Parathyroid adenoma (tissue), 2 donors: ENCODE measurements around the gene GADD45G.

Experiments used
- H2AFZ ChIP-seq: fragments of 300-600 bp; sonication (generic); one replicate; pipeline ENCODE4 v1.7.0; 2017; ENCODE audit warnings: antibody characterized with exemption, mild to moderate bottlenecking
- H3K27ac ChIP-seq: fragments of 300-600 bp; sonication (generic); one replicate; pipeline ENCODE4 v1.7.0; 2017
- H3K27me3 ChIP-seq: fragments of 300-600 bp; sonication (generic); one replicate; pipeline ENCODE4 v1.7.0; 2017; ENCODE audit warnings: low read length; ENCODE audit not compliant: control insufficient read depth, insufficient read depth
- H3K36me3 ChIP-seq: fragments of 300-600 bp; sonication (generic); one replicate; pipeline ENCODE4 v1.7.0; 2017; ENCODE audit warnings: low read length; ENCODE audit not compliant: control insufficient read depth, insufficient read depth
- H3K4me1 ChIP-seq: fragments of 300-600 bp; sonication (generic); one replicate; pipeline ENCODE4 v1.7.0; 2017; ENCODE audit warnings: control low read depth
- H3K4me2 ChIP-seq: fragments of 300-600 bp; sonication (generic); one replicate; pipeline ENCODE4 v1.7.0; 2017; ENCODE audit warnings: low read length
- H3K4me3 ChIP-seq: fragments of 300-600 bp; sonication (generic); one replicate; pipeline ENCODE4 v1.7.0; 2017; ENCODE audit warnings: low read depth, low read length
- H3K79me2 ChIP-seq: fragments of 300-600 bp; sonication (generic); one replicate; pipeline ENCODE4 v1.7.0; 2017; ENCODE audit warnings: control low read depth
- H3K9ac ChIP-seq: fragments of 300-600 bp; sonication (generic); one replicate; pipeline ENCODE4 v1.7.0; 2017; ENCODE audit warnings: mild to moderate bottlenecking
- H3K9me3 ChIP-seq: fragments of 300-600 bp; sonication (generic); one replicate; pipeline ENCODE4 v1.7.0; 2017; ENCODE audit warnings: low read length; ENCODE audit not compliant: control insufficient read depth
- CTCF ChIP-seq: fragments of 300-600 bp; sonication (generic); IDR thresholded peaks from one replicate; pipeline ENCODE4 v1.7.0; 2017; ENCODE audit warnings: antibody characterized with exemption, mild to moderate bottlenecking
- donor health status: primary hyperparathyroidism.

Gene GADD45G

GRCh38 chr9:89592213-89592815 lies 12.5 kb upstream of the GADD45G start:
- Histone ChIP-seq H3K4me1 (no peaks in the 10 kb centered on the region), H3K4me2 (no peak overlapping the region), H2AFZ (no peak overlapping the region), H3K79me2 (no peaks in the 10 kb centered on the region), H3K9me3 (no peaks in the 10 kb centered on the region), H3K27ac (no peak overlapping the region), H3K27me3 (no peaks in the 10 kb centered on the region), H3K4me3 (no peak overlapping the region), H3K36me3 (no peaks in the 10 kb centered on the region), H3K9ac (no peak overlapping the region)
- no peak for TF ChIP-seq CTCF

- H3K4me2 ChIP-seq: no peak overlapping the region
- no peak for TF ChIP-seq CTCF
- no peaks in the 10 kb centered on the region for H3K4me1 ChIP-seq
- no peaks in the 10 kb centered on the region for H3K9me3 ChIP-seq
- no peaks in the 10 kb centered on the region for H3K79me2 ChIP-seq
- no peaks in the 10 kb centered on the region for H3K27me3 ChIP-seq
- H3K4me3 ChIP-seq: no peak overlapping the region
- no peak overlapping the region for H3K9ac ChIP-seq
- no peak overlapping the region for H2AFZ ChIP-seq
- no peak overlapping the region for H3K27ac ChIP-seq
- H3K36me3 ChIP-seq: no peaks in the 10 kb centered on the region
These were observed 11.7 kb upstream of the GADD45G start for GRCh38 chr9:89592963-89593726.

GRCh38 chr9:89593727-89594427 lies 10.9 kb upstream of the GADD45G start:
- Histone ChIP-seq H3K4me3 (no peak overlapping the region), H3K4me1 (no peaks in the 10 kb centered on the region), H3K9me3 (no peaks in the 10 kb centered on the region), H3K36me3 (no peaks in the 10 kb centered on the region), H3K27ac (no peak overlapping the region), H3K27me3 (no peaks in the 10 kb centered on the region), H3K4me2 (no peak overlapping the region), H3K79me2 (no peaks in the 10 kb centered on the region), H3K9ac (no peak overlapping the region), H2AFZ (no peak overlapping the region)
- peak; percentile 35 for TF ChIP-seq CTCF

- H3K36me3 ChIP-seq: no peaks in the 10 kb centered on the region
These were observed 9.8 kb upstream of the GADD45G start for GRCh38 chr9:89594811-89595550.

More at GRCh38 chr9:89594811-89595550, 9.8 kb upstream of the GADD45G start:
- H3K9ac ChIP-seq: no peak overlapping the region
- no peak overlapping the region for H3K4me3 ChIP-seq
- no peaks in the 10 kb centered on the region for H3K79me2 ChIP-seq
- no peak overlapping the region for H3K27ac ChIP-seq
- no peaks in the 10 kb centered on the region for H3K4me1 ChIP-seq
- H3K9me3 ChIP-seq: no peaks in the 10 kb centered on the region
- H3K4me2 ChIP-seq: no peak overlapping the region
- TF ChIP-seq CTCF: no peak
- H2AFZ ChIP-seq: no peak overlapping the region
- H3K27me3 ChIP-seq: no peaks in the 10 kb centered on the region
